Panc1 (cell line): ENCODE measurements around the gene SH2D5.

Source experiments
- POLR2AphosphoS5 ChIP-seq: IDR thresholded peaks from 2 replicates; pipeline ENCODE4 v1.6.1; 2012; ENCODE audit warnings: mild to moderate bottlenecking, low read depth, low read length, moderate library complexity
- TF ChIP-seq, protein P1 (sequence below): fragments of 450-650 bp; IDR thresholded peaks from 2 replicates; pipeline ENCODE4 v1.5.1; 2017; ENCODE audit warnings: mild to moderate bottlenecking

DNA sequence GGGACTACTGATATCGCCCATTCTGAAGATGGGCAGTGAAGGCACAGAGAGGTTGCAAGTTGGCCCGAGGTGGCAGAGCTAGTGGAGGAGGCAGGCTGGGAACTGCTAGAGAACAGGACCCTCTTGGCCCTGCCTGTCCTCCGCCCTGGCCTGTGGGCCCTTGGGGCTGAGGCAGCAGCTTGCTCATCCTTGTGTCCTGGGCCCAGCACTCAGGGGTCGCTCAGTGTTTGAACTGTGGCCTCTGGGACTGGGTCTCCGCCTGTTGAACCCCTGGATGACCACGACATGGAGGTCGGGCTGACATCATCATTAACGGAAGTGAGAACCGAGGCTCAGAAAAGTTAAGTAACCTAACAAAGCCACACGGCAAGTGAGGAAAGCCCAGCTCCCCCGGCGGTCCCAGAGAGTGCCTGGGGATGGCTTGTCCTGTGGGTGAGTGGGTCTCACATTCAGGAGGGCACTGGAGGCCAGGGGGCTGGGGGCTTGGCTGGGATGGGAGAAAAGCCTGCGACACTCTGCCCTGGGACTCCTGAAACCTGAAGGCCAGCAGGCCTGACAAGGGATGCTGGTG lies 48.4 kb downstream of the SH2D5 start:
- TF ChIP-seq, protein P1, sequence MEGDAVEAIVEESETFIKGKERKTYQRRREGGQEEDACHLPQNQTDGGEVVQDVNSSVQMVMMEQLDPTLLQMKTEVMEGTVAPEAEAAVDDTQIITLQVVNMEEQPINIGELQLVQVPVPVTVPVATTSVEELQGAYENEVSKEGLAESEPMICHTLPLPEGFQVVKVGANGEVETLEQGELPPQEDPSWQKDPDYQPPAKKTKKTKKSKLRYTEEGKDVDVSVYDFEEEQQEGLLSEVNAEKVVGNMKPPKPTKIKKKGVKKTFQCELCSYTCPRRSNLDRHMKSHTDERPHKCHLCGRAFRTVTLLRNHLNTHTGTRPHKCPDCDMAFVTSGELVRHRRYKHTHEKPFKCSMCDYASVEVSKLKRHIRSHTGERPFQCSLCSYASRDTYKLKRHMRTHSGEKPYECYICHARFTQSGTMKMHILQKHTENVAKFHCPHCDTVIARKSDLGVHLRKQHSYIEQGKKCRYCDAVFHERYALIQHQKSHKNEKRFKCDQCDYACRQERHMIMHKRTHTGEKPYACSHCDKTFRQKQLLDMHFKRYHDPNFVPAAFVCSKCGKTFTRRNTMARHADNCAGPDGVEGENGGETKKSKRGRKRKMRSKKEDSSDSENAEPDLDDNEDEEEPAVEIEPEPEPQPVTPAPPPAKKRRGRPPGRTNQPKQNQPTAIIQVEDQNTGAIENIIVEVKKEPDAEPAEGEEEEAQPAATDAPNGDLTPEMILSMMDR, result no peak
- TF ChIP-seq POLR2AphosphoS5, result no peak
